ENCODE data around the gene PCDHGA1.

Gene PCDHGA1

DNA sequence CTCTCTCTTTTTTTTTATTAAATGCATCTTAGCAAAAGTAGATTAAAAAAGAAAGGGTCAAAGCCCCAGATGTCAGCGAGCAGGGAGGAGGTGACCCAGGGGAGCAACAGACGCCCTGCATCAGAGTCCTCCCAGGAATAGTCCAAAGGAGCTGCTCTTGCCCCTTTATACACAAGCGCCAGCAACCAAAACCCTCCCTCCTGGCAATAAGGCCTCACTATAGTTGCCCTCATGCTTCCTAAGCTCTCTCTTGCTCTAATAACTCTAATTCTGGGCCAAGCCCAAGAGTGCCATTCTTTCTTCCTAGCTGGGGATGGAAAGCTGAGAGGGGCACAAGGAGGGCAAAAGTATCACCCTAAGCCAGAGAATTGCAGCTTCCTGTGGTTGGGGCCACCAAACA is 184.8 kb downstream of the PCDHGA1 start:
- DNase-seq, result no peak

DNA sequence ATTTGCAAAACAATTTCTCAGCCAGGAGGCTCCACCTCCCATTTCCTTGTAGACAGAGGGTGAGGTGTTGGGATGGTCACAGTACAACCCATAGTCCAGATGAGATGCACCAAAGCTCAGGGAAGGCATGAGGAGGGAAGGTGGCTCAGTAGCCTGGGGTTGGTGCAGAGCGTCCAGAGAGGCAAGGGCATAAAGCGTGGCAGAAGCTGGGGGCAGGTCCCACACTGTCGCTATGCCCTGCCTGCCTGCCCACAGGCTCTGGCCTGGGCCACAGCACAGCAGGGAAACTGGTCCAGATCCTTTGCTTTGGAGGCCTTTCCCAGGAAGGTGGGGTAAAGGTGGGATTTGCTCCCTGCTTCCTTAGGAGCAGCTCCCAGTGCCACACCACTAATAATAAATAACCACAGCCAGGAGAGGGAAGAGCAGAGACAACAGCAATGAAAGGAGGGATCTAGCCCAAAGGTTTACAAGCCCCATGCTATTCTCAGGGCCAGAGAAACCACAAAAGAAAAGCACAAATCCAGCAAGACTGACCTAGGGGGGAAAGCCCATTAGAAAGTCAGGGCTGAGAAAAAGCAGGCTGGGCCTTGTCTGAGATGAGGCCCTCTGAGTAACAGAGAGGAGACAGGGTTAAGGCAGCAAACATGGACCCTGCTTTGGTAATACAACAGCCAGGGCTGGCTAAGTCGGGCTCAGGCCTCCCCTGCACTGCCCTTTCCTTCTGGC is 185.8 kb downstream of the PCDHGA1 start:
- DNase-seq, result no peak

DNA sequence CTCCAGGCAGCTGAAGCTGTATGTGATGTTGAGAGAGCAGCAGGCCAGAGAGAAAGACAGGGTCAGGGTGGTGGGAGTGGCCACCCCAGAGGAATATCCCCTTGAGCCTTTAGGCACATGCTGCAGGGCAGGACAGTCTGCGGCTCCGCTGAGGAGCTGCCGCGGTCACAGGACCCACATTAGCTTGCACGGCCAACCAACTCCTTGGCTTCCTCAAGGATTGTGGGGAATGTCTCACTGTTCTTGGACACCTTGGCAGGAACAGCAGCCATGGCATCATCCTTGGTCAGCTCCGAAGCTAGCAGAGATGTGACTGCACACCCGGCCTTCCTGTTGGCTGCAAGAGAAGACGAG is 186.3 kb downstream of the PCDHGA1 start:
- DNase-seq, result no peak

DNA sequence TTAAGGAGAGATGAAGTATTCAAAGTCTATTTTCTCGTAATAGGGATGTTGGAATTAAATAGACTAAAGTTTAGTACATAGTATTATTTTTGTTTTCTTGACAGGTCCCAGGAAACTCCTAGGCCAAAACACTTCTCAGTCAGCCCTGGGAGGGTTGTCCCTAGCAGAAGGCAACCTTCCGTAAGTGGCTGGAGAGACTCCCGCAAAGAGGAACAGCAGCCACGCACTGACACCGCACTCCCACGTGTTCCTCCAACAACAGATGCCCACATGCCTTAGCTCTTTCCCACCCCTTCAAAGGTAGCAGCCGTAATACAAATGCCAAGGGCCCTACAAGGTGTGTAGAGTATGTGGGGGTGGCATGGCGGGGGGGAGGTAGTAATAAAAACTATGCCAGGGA is 187.0 kb downstream of the PCDHGA1 start:
- DNase-seq, result no peak

DNA sequence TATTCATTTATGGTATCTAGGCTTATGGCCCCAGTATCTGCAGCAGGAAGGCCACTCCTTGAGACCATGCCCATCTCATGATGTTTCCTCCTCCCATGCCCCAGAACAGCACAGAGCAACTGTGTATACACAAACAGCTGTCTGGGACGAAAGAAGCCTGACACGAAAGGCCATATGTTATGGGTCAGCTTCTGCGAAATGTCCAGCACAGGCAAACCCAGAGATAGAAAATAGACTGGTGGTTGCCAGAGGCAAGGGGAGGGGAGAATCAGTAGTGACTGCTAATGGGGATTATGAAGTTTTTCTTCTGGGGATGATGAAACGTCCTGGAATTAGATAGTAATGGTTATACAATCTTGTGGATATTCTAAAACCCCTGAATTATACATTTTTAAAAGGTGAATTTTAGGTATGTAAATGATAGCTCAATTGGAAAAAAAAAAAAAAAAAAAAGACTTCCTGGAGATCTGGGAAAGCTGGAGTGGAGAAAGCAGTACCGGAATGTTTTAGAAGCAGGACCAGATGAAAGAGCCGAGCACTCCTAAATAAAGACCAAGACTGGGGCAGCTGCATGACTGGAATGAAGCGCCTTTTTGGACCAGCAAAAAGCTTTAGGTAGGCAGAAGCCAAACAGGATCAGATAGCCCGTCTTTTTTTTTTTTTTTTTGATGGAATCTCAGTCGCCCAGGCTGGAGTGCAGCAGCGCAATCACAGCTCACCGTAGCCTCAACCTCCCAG is 187.7 kb downstream of the PCDHGA1 start:
- no peak for DNase-seq

DNA sequence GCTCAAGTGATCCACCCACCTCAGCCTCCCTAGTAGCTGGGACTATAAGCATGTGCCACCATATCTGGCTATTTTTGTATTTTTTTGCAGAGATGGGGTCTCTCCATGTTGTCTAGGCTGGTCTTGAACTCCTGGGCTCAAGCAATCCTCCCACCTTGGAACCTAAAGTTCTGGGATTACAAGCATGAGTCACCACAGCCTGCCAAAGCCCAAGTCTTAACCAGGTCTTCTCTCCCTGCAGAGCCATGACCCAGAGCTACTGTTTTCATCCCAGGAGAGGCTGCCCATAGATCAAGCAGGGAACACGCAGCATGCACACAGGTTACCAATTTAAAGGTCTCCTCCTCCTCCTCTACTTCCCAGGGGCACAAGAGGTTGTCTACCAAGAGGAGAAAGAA is 188.3 kb downstream of the PCDHGA1 start:
- no peak for DNase-seq

DNA sequence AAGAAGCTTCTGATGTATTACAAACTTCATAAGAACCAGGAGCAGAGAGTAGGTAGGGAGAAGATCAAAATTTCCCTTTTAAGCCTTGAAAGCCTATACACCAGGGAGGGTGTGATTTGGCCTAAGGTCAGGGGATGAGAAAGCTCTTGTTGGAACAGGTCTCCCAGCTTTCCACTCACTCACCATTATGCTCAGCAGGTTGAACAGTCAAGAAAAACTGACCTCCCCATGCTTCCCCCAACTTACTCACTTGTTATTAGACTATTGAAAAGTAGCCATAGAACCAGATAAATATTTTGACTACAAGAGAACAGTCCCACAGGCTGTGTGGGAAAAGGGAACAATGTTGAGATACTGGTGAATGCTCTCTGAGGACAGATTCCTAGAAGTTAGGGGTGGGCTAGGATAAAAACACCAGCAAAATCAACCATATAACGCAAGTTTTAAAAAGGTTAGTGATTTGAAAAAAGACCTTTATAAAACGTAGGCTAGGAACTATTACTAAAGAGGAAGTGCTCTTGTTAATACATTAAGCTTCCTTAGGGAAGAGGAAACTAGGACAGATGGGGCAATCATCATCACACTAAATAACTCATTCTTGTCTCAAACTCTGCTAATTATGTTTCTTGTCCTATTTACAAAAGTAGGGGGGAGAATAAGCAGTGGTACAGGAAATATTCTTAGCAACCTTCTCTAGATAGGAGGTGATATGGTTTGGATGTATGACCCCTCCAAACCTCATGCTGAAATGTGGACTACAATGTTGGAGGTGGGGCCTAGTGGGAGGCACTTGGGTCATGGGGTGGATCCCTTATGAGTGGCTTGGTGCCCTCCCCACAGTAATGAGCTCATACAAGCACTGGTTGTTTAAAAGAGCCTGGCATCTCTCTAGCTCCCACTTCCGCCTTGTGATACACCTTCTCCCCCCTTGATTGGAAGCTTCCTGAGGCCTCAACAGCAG is 189.6 kb downstream of the PCDHGA1 start:
- no peak for DNase-seq

DNA sequence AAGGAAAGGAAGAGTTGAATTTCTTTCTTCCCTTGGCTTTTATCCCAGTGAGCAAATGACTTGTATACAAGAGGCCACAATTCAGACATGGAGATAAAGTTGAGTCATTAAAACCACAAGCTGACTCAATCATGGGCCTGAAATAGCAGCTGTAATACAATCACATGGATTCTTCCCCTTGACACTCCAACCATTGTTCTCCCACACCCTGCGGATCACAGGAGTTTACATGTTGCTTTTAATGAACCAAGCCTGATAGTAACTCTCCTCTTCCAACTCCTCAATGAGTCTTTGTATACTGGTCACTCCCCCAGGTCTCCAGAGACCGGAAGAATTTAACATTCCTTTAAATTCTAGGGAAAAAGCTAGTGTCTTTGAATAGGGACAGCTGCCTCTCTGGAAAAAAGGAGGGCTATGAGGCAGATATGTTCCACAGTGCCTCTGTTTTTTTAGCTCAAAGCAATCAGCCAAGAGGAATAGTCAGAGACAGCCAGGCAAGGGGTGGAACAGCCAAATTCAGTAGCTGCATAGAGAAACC is 191.0 kb downstream of the PCDHGA1 start:
- DNase-seq, result no peak

DNA sequence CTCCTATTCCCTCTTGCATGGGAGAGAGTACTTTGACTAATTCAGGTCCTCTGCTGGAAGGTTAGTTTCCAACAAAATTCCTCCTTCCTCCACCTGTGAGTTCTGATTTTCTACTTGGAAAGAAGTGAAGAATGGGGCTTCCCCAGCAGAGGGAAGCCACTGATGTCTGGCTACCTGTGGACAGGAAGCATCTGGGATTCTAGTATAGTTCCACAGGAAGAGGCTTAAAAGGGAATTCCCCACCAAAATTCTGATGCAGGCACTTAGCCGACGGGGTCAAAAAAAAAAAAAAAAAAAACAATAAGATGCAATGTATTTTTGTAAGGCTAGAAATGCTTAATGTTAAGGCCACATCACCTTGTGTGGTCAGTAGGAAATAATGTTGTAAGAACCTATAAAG is 192.0 kb downstream of the PCDHGA1 start:
- no peak for DNase-seq

DNA sequence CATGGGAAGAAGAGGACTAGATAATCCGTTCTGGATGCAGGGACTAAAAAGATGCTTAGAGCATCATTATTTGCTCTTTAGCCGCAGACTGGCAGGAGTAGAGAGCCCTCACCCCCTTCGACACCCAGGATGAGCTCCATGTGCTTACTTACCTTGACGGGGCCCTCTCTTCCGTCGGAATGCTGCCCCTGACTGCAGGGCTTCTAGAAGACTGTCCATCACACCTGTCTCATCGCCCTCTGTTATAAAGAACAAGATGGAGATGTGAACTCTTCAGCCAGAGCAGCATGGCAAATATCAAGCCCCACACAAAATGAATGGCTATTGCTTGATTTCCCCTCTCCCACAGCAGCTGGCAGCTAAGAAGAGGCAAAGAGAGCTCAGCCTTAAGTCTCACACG is 193.7 kb downstream of the PCDHGA1 start:
- no peak for DNase-seq

DNA sequence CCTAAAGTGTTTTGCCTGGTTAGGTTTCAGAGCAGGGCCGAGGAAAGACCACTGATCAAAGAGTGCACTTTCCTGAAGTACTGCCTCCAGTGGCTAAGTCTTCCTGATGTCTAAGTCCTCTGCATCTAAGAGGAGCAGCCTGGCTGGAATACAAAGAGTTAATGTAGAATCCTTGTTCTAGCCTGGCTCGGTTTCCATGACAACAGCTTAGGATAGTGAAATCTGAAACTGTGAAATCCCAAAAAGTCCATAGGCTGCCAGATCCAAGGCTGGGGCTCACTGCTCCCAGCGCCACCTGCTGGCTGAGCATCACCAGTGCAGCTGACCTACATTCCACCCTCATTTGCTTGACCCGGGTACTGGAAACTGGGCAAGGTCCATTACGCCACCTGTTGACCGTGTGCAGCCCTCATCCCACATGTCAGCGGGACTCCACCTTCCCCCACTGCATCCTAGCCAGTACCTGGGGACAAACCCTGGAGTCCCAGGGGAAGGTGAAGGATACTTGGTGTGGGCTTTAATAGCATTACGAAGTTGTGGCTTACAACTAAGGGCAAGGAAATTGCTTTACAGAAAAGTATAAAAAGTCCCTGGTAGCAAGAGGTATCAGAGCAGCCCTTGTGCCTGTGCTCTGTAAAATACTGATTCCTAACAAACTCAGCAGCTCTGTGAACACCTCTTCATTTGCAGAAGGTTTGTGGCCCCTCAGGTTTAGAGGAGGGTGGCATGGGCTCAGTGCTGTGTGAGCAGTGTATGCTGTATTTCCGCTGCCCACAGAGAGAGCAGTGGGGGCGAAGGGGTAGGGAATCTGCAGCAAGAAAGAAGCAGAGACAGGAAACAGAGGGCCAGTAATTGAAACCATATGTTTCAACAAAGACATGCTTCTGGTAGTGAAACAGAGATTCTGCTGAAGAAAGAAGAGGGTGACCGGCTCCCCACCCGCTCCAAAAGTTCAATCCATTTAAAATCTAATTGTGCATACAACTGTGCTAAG is 194.6 kb downstream of the PCDHGA1 start:
- peak; percentile 95 for DNase-seq

DNA sequence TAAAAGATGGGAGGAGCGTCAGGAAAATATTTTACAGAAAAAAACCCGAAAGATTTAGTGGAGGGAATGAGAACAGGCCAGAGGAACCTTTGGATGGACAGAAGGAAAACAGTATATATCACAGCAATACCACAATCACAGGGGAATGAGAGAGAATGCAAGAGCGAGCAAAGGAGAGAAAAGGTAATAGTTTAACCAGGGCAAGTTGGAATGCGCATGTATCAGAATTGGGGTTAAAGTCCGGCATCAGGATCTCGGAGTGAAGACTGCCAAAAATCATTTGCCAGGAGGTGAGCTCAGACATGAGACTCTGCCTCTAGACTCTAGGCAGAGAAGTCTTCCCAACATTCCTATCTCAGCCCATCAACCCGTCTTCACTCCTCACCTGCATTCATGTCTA is 195.3 kb downstream of the PCDHGA1 start:
- no peak for DNase-seq

DNA sequence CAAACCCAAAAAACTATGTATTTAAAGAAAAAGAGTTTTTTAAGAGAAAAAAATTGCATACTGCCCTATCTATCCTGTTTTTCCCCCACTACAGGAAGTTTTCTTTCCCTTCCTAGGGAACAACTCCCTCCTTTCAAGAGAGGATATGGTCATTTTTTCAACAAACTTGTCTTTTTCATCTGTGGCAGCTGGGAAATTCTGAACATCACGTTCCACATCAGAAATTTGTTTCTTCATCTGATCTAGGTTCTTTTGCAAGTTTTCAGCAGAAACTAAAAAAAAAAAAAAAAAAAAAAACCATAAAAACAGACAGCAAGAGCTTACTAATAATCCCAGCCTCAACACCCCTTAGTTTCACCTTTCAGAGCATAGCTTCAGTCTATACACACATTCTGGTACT is 197.1 kb downstream of the PCDHGA1 start:
- no peak for DNase-seq

DNA sequence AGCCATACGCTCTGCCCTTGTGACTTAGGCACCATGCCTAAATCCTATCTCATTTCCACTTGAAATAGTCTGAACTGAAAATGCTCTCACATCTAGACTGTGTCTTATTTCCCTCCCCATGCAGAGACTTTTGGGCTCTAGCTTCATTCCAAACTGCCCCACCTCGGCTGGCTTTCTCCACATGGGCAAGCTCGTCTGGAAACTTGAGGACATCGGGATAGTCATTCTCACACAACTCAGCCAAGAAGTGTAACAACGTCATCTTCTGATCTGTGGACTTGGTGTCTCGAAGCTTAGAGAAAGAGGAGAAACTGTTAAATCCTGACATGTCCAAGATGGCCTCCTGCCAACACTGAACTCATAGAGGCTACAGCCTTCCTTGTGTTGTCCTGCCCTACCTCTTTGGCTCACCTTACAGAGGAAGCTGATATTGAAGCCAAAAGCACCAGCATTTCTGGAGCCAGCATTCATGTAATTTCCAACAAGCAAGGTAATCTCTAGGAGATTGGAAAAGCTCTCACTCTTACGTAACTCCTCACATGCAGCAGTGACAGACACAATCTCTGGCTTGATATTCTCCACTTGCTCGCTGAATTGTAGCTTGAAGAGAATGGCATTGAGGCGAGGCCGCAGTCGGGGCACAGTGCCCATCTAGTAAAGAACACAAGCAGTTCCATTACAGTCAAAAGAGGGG is 198.1 kb downstream of the PCDHGA1 start:
- DNase-seq, result no peak

DNA sequence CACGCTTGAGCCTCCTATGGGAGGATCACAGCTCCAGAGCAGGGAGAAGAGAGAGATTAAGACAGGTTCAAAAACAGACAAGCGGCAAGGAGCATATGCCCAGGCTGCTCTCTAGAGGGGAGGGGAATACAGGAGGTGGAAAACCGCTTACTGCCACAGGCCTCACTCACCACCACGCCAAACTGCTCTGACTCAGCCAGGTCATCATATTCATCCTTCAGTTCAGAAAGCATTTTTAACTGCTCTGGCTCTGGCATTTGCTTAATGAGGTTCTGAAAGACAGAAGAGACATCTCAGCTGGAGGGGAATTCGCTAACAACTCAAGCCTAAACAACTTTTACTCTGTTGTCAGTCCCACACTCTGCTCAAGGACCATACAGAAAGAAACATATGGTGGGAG is 198.7 kb downstream of the PCDHGA1 start:
- no peak for DNase-seq

DNA sequence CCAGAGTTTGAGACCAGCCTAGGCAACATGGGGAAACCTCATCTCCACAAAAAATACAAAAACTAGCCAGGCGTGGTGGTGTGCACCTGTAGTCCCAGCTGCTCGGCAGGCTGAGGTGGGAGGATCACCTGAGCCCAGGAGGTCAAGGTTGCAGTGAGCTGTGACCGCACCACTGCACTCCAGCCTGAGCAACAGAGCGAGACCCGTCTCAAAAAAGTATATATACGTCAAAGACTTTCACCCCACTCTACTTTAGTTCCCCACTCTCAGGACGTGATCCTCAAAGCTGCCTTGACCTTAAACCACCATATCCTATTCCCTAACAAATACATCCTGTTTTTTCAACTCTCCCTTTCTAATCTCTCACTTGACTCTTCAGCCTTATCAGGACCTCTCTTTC is 199.6 kb downstream of the PCDHGA1 start:
- no peak for DNase-seq

DNA sequence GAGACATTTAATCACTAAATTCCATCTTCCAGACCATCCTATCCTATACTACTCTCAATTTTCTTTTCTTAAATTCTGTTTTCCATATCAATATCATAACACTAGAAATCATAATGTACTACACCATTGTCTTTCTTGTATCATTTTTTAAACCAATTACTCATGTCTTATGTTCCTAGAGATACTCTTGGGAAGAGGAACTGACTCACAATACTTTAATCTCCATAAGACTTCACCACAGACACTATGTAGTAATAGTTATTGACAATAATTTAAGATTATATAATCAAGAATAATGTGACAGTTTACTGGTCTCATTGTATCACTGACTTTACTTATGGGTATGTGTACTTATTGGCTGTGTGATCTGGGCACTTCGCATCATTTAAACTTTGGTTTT is 202.4 kb downstream of the PCDHGA1 start:
- no peak for DNase-seq

DNA sequence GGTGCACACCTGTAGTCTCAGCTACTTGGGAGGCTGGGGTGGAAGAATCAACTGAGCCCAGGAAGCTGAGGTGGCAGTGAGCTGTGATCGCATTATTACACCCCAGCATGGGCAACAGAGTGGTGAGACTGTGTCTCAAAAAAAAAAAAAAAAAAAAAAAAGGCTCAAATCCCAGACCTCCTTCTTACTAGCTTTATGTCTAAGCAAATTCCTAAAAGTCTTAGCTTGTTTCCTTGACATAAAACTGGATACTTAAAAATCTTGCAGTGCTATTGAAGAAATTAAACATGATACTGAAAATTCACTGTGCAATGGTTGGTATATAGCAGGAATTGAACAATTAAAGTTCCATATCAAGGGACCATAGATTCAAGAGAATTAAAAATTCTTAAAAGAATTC is 203.6 kb downstream of the PCDHGA1 start:
- no peak for DNase-seq

DNA sequence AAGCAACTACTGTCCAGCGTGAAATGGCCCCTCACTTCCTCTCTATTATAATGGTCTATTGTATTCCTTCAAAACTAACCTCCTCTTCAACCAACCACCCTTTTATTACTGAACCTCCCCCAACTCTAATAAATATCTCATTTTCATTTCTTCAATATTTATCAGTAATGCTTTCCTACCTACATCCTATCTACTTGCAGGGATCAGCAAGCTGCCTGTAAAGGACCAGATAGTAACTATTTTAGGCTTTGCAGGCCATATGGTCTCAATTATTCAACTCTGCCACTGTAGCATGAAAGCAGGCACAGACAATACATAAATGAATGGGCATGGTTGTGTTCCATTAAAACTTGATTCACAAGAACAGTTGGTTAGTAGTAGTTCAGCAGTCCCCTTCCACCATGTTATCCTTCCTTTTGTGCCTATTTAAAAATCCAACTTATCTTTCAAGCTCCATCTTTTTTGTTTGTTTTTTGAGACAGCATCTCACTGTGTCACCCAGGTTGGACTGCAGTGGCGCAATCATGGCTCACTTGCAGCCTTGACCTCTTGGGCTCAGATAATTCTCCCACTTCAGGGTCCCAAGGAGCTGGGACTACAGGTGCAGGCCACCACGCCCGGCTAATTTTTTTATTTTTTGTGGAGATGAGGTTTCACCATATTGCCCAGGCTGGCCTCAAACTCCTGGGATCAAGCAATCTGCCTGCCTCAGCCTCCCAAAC is 204.3 kb downstream of the PCDHGA1 start:
- DNase-seq, result peak; percentile 39

DNA sequence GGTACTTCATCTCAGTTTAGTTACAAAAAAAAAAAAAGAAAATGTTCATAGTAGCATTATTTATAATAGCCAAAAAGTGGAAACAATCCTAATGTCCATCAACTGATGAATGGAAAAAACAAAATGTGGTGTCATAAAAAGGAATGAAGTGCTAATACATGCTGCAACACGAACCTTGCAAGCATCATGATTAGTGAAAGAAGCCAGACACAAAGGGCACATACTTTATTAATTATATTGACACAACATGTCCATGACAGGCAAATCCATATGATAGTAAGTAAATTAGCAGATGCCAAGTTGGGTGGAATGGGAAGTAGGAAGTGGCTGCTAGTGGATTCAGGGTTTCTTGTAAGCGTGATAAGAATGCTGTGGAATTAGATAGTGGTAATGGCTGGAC is 212.7 kb downstream of the PCDHGA1 start:
- no peak for DNase-seq

DNA sequence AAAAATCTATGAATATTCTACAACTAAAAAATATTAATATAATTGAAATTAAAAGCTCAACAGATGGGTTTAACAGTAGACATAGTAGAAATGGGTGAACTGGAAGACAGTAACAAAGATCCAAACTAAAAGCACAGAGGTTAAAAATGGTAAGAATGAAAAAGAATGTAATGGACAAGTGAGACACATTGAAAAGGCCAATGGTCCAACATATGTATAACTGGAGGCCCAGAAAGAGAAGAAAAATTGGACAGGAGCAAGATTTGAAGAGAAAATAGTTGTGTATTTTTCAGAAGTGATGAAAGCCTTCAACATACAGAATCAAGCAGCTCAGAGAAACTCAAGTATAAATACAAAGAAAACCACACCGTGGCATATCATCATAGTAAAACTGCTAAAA is 217.2 kb downstream of the PCDHGA1 start:
- no peak for DNase-seq

Data from NCI-H1694 treated with DMSO at 0.1 percent for 48 hours (cell line).